BJ (cell line): ENCODE measurements around the gene ARHGEF38. TPM values are rescaled to one million over a fixed set of nuclear protein-coding genes. Genes with fewer than 3 reads are reported as not detected.

Experiments used
- CTCF ChIA-PET: fragments of 350-600 bp; formaldehyde crosslinking; extraction: SDS; loops from one replicate; lab custom pipeline; 2021; ENCODE audit warnings: antibody characterized with exemption, inconsistent platforms; lab: Yijun Ruan, JAX
- POLR2A ChIA-PET: fragments of 300-600 bp; sonication (Branson Sonifier 250); formaldehyde crosslinking; extraction: SDS; loops from one replicate; lab custom pipeline; 2021; ENCODE audit warnings: antibody characterized with exemption; lab: Charles Lee
- DNase-seq: peaks from one replicate; pipeline ENCODE4 v3.0.0-alpha.2; 2011; ENCODE audit warnings: low read depth
- H3K27me3 ChIP-seq: 2 replicates; pipeline ENCODE4 v1.6.0; 2011; ENCODE audit warnings: low read length; ENCODE audit not compliant: control insufficient read depth, insufficient read depth
- H3K36me3 ChIP-seq: 2 replicates; pipeline ENCODE4 v1.5.1; 2011; ENCODE audit warnings: low read length; ENCODE audit not compliant: control insufficient read depth, insufficient read depth
- H3K4me3 ChIP-seq: 2 replicates; pipeline ENCODE4 v1.5.1; 2011; ENCODE audit warnings: low read depth, mild to moderate bottlenecking, control low read depth, low read length
- CTCF ChIP-seq: IDR thresholded peaks from 2 replicates; pipeline ENCODE4 v1.5.1; 2011; ENCODE audit warnings: low read depth, mild to moderate bottlenecking, control low read depth, inconsistent platforms, low read length, moderate library complexity; ENCODE audit not compliant: insufficient read depth
- polyA plus RNA-seq: library from polyadenylated mRNA; depleted of rRNA; stranded (reverse); fragments of >200 nt; gene quantifications from 2 replicates; pipeline ENCODE4 v1.2.3, GENCODE V29; 2011

Gene ARHGEF38
- polyA plus RNA-seq, 1 experiment, result not detected

- Histone ChIP-seq H3K27me3 (no peaks in the 10 kb centered on the region), H3K4me3 (no peak overlapping the region), H3K36me3 (no peaks in the 10 kb centered on the region)
- no peak for TF ChIP-seq CTCF
- POLR2A ChIA-PET, result no interaction called here
- CTCF ChIA-PET, result no interaction called here
- DNase-seq, result no peak
Measured at GRCh38 chr4:105563352-105563751, 10.9 kb downstream of the ARHGEF38 start.

GRCh38 chr4:105568584-105568983 lies 16.2 kb downstream of the ARHGEF38 start:
- Histone ChIP-seq H3K4me3 (no peak overlapping the region), H3K27me3 (no peaks in the 10 kb centered on the region), H3K36me3 (no peaks in the 10 kb centered on the region)
- POLR2A ChIA-PET, result no interaction called here
- CTCF ChIA-PET, result no interaction called here
- TF ChIP-seq CTCF, result no peak
- no peak for DNase-seq

- TF ChIP-seq CTCF, result no peak
- H3K27me3 ChIP-seq, result no peaks in the 10 kb centered on the region
- H3K36me3 ChIP-seq, result no peaks in the 10 kb centered on the region
- ChIA-PET POLR2A (no interaction called here), CTCF (no interaction called here)
- DNase-seq, result no peak
- H3K4me3 ChIP-seq, result no peak overlapping the region
Measured at GRCh38 chr4:105569057-105569865, 16.8 kb downstream of the ARHGEF38 start.

- H3K27me3 ChIP-seq, result no peaks in the 10 kb centered on the region
- no peaks in the 10 kb centered on the region for H3K36me3 ChIP-seq
- no peak for DNase-seq
- ChIA-PET POLR2A (no interaction called here), CTCF (no interaction called here)
- TF ChIP-seq CTCF, result no peak
- H3K4me3 ChIP-seq, result no peak overlapping the region
Measured at GRCh38 chr4:105569866-105570236, 17.4 kb downstream of the ARHGEF38 start.

- POLR2A ChIA-PET, result no interaction called here
- Histone ChIP-seq H3K27me3 (no peaks in the 10 kb centered on the region), H3K4me3 (no peak overlapping the region), H3K36me3 (no peaks in the 10 kb centered on the region)
- DNase-seq, result no peak
- TF ChIP-seq CTCF, result no peak
- CTCF ChIA-PET, result no interaction called here
Measured at GRCh38 chr4:105572296-105572695, 19.9 kb downstream of the ARHGEF38 start.
